NCI-H2196 (cell line): ENCODE data around the gene ACAA2.

Experiments used
- DNase-seq: peaks from one replicate; lab custom pipeline; 2025; ENCODE audit not compliant: unreplicated experiment; lab: John Stamatoyannopoulos, UW

Gene ACAA2

GRCh38 chr18:49813319-49814146 is at the start of gene ACAA2:
ACAA2 (minus strand) TSS chr18:49813533; CDS start chr18:49813484, 49 bp downstream.
- DNase-seq: peak; percentile 80

- DNase-seq: no peak
Observed at GRCh38 chr18:49862656-49863385, 49.5 kb upstream of the ACAA2 start.

- DNase-seq: no peak
Observed at GRCh38 chr18:49861659-49862058, 48.3 kb upstream of the ACAA2 start.

- no peak for DNase-seq
Observed at GRCh38 chr18:49859725-49860124, 46.4 kb upstream of the ACAA2 start.

GRCh38 chr18:49859021-49859359 is 45.7 kb upstream of the ACAA2 start:
- DNase-seq: no peak

GRCh38 chr18:49858309-49859020 is 45.1 kb upstream of the ACAA2 start:
- DNase-seq: peak; percentile 76

- no peak for DNase-seq
Observed at GRCh38 chr18:49857708-49858107, 44.4 kb upstream of the ACAA2 start.

GRCh38 chr18:49856496-49856895 is 43.2 kb upstream of the ACAA2 start:
- no peak for DNase-seq

- no peak for DNase-seq
Observed at GRCh38 chr18:49855711-49856415, 42.5 kb upstream of the ACAA2 start.

- no peak for DNase-seq
Observed at GRCh38 chr18:49854681-49855080, 41.3 kb upstream of the ACAA2 start.

GRCh38 chr18:49853436-49853835 is 40.1 kb upstream of the ACAA2 start:
- no peak for DNase-seq

GRCh38 chr18:49853011-49853410 is 39.7 kb upstream of the ACAA2 start:
- DNase-seq: no peak

GRCh38 chr18:49851624-49852023 is 38.3 kb upstream of the ACAA2 start:
- DNase-seq: peak; percentile 45

GRCh38 chr18:49850636-49851035 is 37.3 kb upstream of the ACAA2 start:
- DNase-seq: no peak

GRCh38 chr18:49849331-49850217 is 36.2 kb upstream of the ACAA2 start:
- peak; percentile 96 for DNase-seq

- DNase-seq: no peak
Observed at GRCh38 chr18:49848115-49848514, 34.8 kb upstream of the ACAA2 start.

GRCh38 chr18:49847524-49847923 is 34.2 kb upstream of the ACAA2 start:
- DNase-seq: no peak

- no peak for DNase-seq
Observed at GRCh38 chr18:49846718-49847470, 33.6 kb upstream of the ACAA2 start.

- DNase-seq: no peak
Observed at GRCh38 chr18:49846361-49846662, 33.0 kb upstream of the ACAA2 start.
